DMS114 treated with DMSO at 0.1 percent for 48 hours (cell line): ENCODE measurements around the gene TRIM26.
"Not testable (repeated sequence)": the region's sequence is repeated elsewhere in the genome, so short reads cannot be mapped to it uniquely, and the experiment has no call there.

Source experiments
- DNase-seq: peaks from one replicate; lab custom pipeline; 2025; ENCODE audit not compliant: unreplicated experiment; lab: John Stamatoyannopoulos, UW

TRIM26 gene

GRCh38 chr6:30212865-30213666 lies at the start of gene TRIM26:
Gene TRIM26, minus strand, starts transcription at chr6:30213406. Its CDS starts 14,303 bp downstream, at chr6:30199103.
- DNase-seq: peak; percentile 98

- no peak for DNase-seq
Measured at GRCh38 chr6:30260036-30260504, 46.9 kb upstream of the TRIM26 start.

GRCh38 chr6:30259140-30260035 lies 46.2 kb upstream of the TRIM26 start:
- DNase-seq: peak; percentile 89

GRCh38 chr6:30258204-30258603 lies 45.0 kb upstream of the TRIM26 start:
- DNase-seq: no peak

GRCh38 chr6:30252417-30252816 lies 39.2 kb upstream of the TRIM26 start:
- DNase-seq: not testable (repeated sequence)

- DNase-seq: no peak
Measured at GRCh38 chr6:30244560-30244959, 31.4 kb upstream of the TRIM26 start.

GRCh38 chr6:30238178-30238795 lies 25.1 kb upstream of the TRIM26 start:
- peak; percentile 37 for DNase-seq

- DNase-seq: no peak
Measured at GRCh38 chr6:30234356-30234755, 21.1 kb upstream of the TRIM26 start.

GRCh38 chr6:30231067-30231466 lies 17.9 kb upstream of the TRIM26 start:
- DNase-seq: no peak

GRCh38 chr6:30227763-30228487 lies 14.7 kb upstream of the TRIM26 start:
- DNase-seq: no peak

- DNase-seq: no peak
Measured at GRCh38 chr6:30227242-30227722, 14.1 kb upstream of the TRIM26 start.

GRCh38 chr6:30223339-30223738 lies 10.1 kb upstream of the TRIM26 start:
- DNase-seq: no peak

GRCh38 chr6:30221956-30222355 lies 8.8 kb upstream of the TRIM26 start:
- not testable (repeated sequence) for DNase-seq

- DNase-seq: not testable (repeated sequence)
Measured at GRCh38 chr6:30221395-30221794, 8.2 kb upstream of the TRIM26 start.

GRCh38 chr6:30219244-30219643 lies 6.0 kb upstream of the TRIM26 start:
- peak; percentile 75 for DNase-seq

- DNase-seq: no peak
Measured at GRCh38 chr6:30216096-30216495, 2.9 kb upstream of the TRIM26 start.

- no peak for DNase-seq
Measured at GRCh38 chr6:30214657-30214982, 1.4 kb upstream of the TRIM26 start.

GRCh38 chr6:30213957-30214656 lies 901 bp upstream of the TRIM26 start:
- peak; percentile 56 for DNase-seq

- no peak for DNase-seq
Measured at GRCh38 chr6:30213667-30213956, 406 bp upstream of the TRIM26 start.

GRCh38 chr6:30211899-30212298 lies 1.3 kb downstream of the TRIM26 start:
- DNase-seq: no peak
